ENCODE results near the gene EDAR.

Gene EDAR

DNA sequence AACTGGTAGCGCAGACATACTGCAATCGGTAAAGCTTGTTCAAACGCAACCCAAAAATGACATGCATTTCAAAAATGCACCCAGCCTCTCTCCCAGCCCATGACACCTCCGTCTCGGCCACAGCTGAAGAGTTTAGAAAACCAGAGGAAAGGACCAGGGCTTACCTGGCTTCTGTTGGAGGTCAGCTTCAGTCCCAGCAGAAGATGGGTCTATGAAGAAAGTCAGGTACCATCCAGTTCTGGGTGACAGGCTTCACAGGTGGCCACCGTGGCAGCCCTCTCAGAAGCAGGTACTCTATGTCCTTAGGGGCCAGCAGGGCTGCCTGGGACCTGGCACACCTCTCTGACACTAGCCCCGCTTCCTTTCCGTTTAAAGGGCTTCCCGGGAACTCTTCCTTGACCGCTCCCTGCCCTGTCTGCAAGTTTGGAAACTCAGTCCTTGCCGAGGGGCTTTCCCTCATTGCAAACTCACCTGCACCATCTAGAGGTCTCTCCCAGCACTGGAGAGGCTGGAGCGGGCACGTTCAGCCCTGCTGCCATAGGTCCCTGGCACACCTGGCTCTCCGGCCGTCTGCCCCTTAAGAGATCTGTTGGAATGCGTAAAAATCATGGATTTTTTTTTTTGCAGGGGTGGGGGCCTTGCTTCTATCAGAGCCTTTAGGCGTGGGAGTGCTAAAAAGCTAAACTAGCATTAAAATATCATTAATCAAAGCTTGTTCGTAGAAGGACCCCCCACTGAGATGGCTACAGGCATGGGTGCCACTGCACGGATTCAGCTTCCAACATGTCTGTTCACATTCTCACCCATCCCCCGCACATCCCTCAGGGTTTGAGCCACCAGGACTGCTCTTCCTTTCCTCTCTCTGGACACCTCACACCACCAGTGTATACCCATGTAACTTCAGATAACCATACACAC is at the start of gene EDAR:
TSS of gene EDAR (minus strand) at position 425 of the 918 bp plus-strand sequence. CDS start 58,206 bp downstream, outside the sequence.
- peak; percentile 87 for DNase-seq

DNA sequence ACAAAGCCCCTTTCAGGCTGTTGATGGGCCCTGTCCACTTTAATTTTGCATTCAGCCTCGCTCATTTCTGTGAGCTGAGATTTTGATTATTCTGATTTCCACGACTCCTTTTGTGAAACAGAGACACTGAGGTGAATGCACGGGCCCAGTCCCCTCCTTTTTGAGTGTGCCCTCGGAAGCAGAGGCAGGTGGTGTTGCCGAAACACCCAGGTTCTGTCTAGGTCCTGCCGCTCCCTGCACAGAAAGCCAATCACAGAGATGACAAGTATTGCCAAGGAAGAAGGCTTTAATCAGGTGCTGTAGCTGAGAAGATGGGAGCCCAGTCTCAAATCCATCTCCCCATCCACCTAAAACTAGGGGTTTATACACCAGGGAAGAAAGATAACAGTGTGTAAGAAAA is 44.2 kb upstream of the EDAR start:
- DNase-seq = no peak

DNA sequence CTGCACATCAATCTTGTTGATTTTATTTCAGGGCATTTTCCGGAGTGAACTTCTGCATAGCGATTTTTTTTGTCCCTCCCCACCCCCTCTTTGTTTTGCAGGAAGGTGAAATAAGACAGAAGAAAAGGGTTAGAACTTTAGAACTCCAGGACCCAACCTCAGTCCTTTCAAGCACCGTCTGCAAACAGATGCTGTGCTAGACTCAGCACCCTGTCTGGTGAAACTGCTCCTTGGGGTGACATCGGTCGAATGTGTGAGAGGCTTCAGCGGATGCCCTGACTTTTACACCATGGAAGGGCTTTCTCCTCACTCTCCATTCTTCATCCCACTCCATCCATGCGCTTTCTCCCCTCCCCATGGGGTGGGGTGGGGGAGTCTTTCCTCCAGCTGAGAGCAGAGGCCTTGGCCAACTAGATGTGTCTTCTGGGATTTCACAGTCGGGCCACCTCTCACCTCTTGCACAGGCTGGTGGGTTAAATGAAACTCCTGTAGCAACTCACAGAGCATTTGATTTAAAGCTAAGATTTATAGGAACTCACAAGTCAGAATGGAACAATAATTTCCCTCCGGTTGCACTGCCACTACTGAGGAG is 43.3 kb upstream of the EDAR start:
- no peak for DNase-seq

DNA sequence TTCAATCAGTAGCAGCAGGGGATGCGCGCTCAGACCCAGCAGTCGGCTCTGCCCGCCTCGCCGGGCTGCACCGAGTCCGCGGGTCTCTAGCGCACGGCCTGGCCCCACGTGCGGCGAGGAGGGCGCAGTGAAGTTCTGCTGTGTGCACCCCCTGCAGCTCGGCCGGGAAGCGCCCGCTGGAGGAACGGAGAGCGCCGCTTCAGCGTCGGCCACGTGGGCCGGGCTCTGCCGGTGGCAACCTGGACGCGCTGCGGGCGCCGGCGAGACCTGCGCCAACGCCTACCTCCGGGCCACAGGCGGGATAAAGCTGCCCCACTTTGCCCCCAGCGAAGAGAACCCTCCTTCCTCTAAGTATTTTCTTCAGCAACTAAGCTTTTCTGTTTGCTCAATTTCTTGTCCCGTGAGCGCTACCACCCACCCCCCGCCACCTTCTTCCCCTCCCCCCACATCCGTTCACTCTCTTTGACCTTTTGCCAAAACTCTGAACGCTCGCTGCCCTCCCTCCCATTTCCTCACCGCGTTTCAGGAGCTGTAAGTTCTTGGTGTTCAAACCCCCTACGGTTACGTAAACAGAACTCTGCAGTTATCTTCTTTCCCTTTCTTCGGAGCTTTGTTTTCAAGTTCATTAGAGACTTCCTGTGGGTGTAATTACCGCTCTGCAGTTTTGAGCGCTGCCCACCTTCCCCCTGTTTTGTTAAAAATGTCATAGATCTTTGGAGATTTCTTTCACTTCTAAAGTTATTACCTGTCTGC is 42.6 kb upstream of the EDAR start:
- DNase-seq = peak; percentile 34

DNA sequence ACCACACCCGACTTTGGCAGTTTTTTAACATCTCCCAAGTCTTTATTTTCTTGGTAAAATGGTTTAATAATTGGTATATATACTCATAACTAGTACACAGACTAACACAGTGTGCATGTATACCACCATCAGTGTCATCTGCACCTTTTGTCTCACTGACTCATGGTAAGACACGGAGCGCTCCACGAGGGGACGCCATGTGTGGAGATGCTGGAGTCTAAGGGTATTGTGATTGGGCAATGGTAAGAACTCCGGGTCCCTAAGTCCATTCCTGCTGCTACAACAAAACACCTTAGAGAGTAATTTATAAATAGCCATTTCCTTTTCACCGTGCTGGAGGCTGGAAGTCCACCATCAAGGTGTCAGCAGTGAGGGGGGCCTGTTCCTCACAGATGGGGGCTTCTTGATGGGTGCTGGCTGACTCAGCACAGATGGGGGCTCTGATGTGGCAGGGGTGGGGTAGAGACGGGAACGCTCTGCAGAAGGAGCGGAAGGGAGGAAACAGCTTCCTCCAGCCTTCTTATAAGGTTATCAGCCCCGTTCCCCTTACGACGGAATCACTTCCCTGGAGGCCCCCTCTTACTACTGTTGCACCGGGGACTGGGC is 42.0 kb upstream of the EDAR start:
- no peak for DNase-seq

DNA sequence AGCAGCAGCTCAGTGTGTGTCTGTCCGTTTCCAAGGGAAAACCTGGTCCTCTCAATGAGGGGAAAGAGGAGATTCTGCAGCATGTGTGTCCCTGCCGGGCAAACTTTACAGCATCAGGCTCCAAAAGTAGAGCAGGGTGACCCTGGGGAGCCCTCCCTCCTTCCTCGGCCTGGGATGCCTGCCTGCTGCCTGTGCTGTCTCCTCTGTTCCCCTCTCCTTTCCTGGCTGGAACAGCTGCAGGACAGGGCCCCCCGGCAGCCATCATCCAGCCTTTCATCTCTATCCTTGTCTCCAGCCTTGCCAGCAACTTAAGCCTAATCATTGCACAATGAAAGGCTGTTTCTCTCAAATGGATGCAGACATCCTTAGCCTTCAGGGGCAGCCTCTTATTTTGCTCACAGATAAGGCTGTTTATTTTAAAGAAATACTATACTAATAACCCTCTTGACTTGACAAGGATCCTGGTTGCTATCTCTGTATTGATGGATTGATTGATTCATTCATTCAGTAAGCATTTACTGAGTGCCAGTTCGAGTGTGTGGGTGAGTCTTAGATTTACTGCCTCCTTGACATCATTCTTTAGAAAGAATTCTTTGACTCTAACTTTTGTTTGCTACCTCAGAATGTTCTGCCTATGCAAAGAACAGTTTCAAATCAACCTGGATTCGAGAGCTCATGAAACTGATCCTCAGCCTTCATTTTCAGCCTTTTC is 40.6 kb upstream of the EDAR start:
- DNase-seq = no peak

DNA sequence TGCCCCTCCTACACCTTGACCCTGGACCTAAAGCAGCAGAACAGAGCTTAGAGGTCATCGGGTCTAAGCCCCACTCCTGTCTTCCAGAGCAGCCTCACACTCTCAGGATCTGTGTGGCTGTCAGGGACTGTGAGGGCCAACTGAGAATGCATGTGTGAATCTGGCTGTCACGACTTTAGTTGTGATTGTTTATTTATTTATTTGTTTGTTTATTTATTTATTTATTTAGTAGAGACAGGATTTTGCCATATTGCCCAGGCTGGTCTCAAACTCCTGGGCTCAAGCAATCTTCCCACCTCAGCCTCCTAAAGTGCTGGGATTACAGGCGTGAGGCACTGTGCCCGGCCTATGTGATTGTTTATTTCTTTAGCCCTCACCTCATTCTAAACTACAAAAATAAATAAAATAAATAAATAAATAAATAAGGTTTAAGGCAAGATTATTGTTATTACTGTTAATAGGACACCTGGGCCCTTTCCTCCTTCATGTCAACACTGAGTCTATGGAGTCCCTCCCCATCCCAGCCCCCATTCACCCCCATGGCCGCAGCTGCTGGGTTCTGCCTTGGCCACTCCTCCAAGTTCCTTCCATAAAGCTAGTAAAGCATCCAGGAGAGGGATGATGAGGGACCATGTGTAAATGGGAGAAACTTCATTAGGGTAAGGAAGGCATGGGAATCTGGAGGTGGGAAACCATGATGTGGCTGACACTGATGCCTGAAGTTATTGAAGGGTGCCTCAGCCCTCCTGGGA is 39.9 kb upstream of the EDAR start:
- no peak for DNase-seq

DNA sequence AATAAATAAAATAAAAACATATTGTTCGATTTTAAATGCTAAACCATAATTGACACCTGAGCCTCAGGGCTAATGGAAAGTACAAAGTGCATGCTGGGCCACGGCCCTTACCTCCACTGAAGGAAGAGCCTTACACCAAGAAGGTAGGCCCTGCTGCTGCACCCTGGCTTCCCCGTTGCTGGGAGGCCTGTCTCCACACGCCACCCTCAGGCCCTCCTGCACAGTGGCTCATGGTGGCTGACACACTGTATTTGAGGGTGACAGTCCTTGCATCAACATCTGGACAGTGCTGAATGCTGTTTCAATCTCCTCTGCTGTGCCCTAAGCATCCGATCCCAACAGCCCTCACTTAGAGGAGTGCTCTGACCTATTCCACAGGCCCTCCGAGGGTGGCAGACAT is 39.3 kb upstream of the EDAR start:
- DNase-seq = no peak

DNA sequence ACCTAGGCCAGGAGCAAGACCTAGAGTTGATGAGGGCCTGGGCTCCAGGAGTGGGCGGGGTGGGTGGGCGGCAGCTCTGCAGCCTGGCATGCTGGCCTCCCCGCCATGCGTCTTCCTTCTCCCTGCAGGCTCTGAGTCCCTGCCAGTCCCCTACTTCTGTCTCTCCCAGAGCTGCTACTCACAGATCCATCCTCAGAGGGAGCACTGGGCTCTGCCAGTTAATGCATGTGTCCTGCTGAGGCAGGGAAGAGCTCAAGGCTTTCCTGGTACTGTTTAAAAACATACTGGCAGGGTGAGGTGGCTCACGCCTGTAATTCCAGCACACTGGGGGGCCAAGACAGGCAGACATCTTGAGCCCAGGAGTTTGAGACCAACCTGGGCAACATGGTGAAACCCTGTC is 38.7 kb upstream of the EDAR start:
- no peak for DNase-seq

DNA sequence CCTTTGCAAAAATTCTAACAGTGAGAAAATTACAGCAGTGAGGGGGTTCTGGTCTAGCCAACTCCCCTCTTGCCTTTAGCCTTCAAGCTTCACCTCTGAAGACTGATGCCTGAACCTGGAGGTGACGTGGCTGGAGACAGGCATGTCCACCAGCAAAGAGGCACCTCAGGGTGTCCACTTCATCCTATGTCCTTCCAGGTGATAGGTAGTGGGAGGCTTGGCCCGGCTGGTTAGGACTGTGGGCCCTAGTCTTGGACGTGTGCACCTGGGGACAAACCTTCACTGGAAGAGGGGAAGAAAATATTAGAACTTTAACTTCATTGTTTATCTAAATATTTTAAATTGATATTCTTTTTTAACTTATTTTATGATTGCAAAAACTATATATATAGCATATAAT is 35.5 kb upstream of the EDAR start:
- DNase-seq = no peak

DNA sequence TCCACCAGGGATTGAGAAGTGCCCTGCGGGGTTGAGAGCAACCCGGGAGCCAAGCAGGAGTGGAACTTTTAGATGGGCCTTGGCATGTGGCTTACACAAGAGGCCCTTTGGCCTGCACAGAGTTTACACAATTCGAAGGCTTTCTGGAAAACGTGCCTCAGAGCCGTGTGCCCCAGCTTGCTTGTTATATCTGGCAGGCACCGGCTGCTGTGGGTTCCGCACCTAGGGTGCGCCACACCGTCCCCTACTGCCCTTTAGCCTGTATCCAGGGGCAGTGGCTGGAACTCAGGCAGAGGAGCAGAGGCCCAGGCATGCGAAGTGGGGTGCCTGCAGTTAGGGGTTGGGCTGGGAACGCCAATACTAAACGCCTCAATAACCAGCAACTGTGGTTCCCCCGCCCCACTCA is 32.9 kb upstream of the EDAR start:
- no peak for DNase-seq

DNA sequence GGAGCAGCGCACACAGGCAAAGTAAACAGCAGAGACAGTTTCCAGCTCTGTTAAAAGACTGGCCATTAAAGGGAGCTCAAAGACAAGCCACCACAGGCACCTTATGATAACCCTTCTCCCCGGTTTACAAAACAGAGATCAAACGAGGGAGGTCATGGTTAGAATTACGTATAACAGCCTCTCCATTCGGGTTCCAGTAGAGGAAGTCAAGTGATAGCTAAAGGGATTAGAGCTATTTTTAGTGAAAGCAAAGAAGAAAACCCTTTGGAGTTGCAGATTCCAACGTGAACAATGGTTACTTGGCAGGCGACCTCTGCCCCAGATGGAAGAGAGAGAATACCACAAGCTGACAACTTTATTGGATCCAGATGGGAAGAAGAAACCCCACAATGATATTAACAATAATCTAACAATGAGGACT is 31.2 kb upstream of the EDAR start:
- no peak for DNase-seq

DNA sequence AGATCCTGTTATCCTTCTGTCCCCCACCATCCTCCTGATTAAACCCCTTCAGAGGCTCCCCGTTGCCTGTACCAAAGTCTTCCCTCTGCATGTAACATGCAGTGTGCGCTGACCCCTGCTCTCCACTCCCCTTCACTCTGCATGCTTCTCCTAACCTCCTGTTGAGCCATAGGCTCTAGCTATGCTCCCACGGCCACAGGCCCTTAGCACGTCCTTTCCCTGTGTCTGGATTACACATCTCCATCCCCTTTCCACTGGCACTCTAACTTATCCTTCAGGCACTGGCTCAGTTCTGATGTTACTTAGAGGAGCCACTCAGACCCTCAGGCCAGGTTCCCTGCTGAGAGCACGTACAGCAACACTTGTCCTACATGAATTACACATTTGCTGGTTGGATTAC is 29.4 kb upstream of the EDAR start:
- DNase-seq = no peak

DNA sequence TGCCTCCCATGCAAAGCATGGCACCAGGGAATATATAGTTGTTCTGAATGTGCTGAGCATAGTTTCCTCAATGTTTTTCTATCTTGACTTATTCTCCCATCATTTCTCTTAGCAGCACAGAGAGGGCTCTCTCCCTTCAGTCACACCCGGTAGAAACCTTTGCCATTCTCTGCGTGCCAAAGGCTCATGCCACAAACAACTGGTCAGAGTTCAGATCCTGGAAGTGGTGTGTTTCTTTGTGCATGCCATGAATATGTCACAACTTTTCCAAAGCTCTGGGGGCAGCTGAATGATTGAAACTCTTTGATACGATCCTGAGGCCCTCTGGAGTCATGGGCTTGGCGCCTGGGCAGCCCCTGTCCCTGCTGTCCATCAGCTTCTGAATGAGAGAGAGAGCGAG is 28.0 kb upstream of the EDAR start:
- DNase-seq = no peak

DNA sequence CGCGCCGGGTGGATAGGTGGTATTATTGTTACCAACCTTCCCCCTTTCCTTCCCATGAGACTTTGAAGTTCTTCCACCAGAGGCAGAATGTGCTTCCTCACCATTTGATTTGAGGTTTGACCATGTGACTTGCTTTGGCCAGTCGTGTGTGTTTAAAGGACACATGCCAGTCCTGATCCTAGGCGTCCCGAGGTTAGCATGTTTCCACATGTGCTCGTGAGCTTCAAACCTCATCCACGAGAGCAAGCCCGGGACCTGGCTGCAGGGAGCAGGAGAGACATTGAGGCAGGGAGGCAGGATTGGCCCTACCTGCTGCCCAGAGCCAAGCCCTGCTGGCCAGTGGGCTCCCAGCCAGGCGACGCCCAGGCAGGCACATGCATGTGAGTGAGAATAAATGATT is 27.4 kb upstream of the EDAR start:
- DNase-seq = no peak

DNA sequence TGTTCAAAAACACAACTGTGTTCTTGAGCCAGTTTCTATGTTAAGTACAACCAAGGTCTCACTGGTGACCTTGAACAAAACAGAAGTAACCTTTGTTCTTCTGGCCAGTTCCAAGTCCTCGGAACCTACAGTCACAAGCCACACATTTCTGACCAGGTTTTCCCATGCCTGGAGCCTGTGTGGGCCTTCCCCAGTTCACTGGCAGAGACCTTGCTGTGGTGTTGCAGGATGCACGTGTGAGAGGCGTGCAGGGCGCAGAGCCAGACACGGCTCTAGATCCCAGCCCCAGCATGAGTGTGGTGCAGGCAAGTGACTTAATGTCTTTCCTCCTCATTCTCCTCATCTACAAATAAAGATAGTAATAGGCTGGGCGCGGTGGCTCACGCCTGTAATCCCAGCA is 25.5 kb upstream of the EDAR start:
- no peak for DNase-seq

DNA sequence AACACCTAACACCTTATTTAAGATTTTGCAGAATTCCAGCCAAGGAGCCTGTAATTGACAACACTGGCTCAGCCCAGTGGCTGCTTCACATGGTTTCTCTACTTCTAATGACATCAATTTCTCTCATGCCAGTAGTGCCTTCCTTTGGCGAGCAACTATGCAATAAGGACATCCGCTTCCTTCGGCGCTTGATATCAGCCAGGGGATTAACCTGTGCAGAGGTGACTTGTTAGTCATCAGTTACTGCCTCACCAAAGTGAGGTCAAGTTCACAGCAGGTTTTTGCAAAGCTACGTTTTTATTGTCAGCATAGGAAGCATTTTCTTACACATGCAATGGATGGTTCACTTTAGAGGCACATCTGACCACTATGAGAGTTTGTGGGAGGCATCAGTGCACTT is 24.0 kb upstream of the EDAR start:
- no peak for DNase-seq

DNA sequence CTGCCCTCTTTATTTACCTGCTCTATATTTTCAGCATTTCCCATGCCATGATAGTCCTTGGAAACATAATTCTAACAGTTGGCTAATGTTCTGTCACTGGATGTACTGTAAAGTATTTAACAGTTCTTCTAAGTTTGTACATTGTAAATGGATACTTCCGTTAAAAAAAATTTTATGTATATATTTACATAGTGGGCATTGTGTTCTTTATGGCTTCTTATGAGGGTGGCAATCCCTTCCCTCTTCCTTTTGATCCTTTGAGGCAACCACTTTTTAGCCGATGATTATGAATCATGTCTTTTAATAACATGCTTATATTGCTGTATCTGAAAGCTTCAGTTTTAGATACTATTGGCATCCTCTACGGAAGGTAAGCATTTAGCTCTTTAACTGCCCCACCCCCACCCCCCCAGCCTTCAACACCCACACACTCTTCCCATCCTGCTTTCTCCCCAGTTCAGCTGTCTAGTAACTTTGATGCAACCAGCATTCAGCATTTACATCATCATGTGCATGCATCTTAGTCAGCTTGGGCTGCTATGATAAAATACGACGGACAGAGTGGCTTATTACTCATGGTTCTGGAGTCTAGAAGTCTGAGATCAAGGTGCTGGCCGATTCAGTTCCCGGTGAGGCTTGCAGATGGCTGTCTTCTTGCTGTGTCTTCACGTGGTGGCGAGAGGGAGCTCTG is 21.0 kb upstream of the EDAR start:
- DNase-seq = no peak

DNA sequence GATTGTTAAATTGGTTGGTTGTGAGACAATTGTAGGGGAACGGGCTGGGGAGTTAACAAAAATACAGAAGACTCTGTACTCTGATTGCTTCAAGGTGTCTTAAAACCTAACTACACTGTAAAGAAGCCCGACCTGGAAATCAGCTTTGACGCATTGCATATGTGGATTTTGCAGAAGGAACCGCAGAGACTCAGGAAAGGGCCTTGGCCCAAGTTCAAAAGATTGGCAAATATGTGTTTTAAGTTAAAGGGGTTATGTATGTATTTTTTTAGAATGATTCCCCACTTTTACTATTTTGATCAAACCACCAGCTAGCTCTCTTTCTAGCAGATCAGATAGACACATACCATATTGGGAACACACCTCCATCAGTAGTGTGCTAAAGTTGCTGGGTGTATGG is 18.0 kb upstream of the EDAR start:
- DNase-seq = no peak

DNA sequence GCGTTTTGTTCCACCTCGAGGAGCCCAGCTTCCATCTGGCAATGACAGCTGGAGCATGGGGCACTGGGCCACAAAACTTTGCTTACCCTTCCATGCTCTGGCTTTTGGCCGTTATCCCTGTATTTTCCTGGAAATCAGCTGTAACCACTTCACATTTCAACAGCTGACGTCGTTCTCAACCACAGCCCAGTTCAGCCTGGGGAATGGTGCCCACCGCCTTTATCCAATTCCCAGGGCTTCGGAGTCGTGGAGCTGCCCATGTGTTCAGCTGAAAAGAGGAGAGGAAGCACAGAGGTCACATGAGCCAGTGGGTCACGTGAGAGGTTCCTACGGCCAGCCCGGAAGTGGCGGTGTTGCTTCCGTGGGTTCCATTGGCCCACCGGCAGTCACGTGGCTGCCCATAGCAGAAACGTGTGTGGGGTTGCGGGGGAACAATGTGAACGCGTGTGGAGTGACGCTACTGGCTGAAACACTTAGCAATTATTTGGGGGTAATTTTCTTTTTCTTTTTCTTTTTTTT is 16.7 kb upstream of the EDAR start:
- no peak for DNase-seq

DNA sequence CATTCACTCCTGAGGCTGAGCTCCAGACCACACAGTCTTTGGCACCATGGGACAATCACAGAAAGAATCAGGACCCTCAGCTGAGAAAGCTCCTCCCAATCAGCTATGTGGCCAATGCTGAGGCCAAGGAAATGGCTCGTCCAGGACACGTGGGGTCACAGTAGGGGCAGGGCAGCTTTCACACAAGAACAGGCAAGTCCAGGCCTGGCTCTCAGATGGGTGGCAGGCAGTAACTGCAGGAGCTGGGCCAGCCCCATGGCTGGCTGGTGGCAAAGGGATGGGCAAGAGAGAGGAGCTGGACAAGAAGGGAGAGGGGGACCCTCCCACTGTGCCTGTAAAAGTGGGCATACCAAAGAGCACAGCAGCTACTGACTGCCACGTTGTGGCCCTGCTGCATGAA is 12.2 kb upstream of the EDAR start:
- DNase-seq = no peak

Data from 8988T (cell line).